H1 (cell line): ENCODE data around the gene DPT. TPM values are rescaled to one million over a fixed set of nuclear protein-coding genes. Genes with fewer than 3 reads are reported as not detected.

Experiments
- CTCF ChIA-PET: fragments of 300-600 bp; sonication (Branson Sonifier 250); formaldehyde crosslinking; loops from one replicate; lab custom pipeline; 2021; ENCODE audit not compliant: partially characterized antibody; lab: Charles Lee
- POLR2A ChIA-PET: fragments of 300-600 bp; sonication (Branson Sonifier 250); formaldehyde crosslinking; loops from one replicate; lab custom pipeline; 2021; ENCODE audit warnings: inconsistent platforms; ENCODE audit not compliant: partially characterized antibody; lab: Charles Lee
- DNase-seq, 2 experiments: peaks; one replicate each; pipeline versions ENCODE4 v3.0.0 to v3.0.0-alpha.2; 2010 to 2022; ENCODE audit warnings: low spot score in 2 of 2, low read depth in 1 of 2, mixed read lengths in 1 of 2
- FAIRE-seq: peaks from 2 replicates; lab custom pipeline; 2011; peaks lifted over from hg19 to GRCh38; lab: Jason Lieb, UNC
- H2AFZ ChIP-seq: 2 replicates; pipeline ENCODE4 v1.8.1; 2012; ENCODE audit warnings: low read length, inconsistent platforms
- H2AK5ac ChIP-seq: 2 replicates; pipeline ENCODE4 v1.6.1; 2013; ENCODE audit warnings: low read depth, low read length
- H2BK120ac ChIP-seq: replicated peaks from 2 replicates; pipeline ENCODE3; 2013; ENCODE audit warnings: low read depth, low read length, inconsistent platforms
- H2BK12ac ChIP-seq: 2 replicates; pipeline ENCODE4 v1.6.1; 2013; ENCODE audit warnings: low read depth, low read length
- H2BK15ac ChIP-seq: 2 replicates; pipeline ENCODE4 v1.6.1; 2013; ENCODE audit warnings: low read length
- H2BK20ac ChIP-seq: 2 replicates; pipeline ENCODE4 v1.6.1; 2013; ENCODE audit warnings: low read length
- H2BK5ac ChIP-seq: 2 replicates; pipeline ENCODE4 v1.6.1; 2013; ENCODE audit warnings: low read depth, low read length
- H3K14ac ChIP-seq: 2 replicates; pipeline ENCODE4 v1.6.1; 2013; ENCODE audit warnings: inconsistent platforms; ENCODE audit not compliant: insufficient read length
- H3K18ac ChIP-seq: 2 replicates; pipeline ENCODE4 v1.6.1; 2013; ENCODE audit warnings: low read length; ENCODE audit errors: extremely low read depth
- H3K23ac ChIP-seq: 2 replicates; pipeline ENCODE4 v1.6.1; 2013; ENCODE audit warnings: inconsistent platforms; ENCODE audit not compliant: insufficient read length
- H3K23me2 ChIP-seq: 2 replicates; pipeline ENCODE4 v1.6.1; 2013; ENCODE audit warnings: low read depth, low read length
- H3K27ac ChIP-seq: 2 replicates; pipeline ENCODE4 v1.6.1; 2011; ENCODE audit warnings: low read depth, low read length, inconsistent platforms
- H3K27me3 ChIP-seq, 4 experiments: replicated peaks in 1 of 4; 1 replicate in 1 of 4; 2 replicates in 3 of 4; pipeline versions ENCODE4 v1.6.1 to v1.8.1; 2011 to 2013; ENCODE audit warnings: low read length in 3 of 4, mild to moderate bottlenecking in 3 of 4, inconsistent platforms in 2 of 4, mixed read lengths in 2 of 4, moderate library complexity in 1 of 4; ENCODE audit not compliant: control insufficient read depth in 3 of 4, insufficient read depth in 3 of 4; ENCODE audit errors: extremely low read depth in 1 of 4
- H3K36me3 ChIP-seq, 4 experiments: 2 replicates each; pipeline versions ENCODE4 v1.6.1 to v1.8.1; 2011 to 2013; ENCODE audit warnings: mild to moderate bottlenecking in 4 of 4, low read length in 3 of 4, moderate library complexity in 2 of 4, control low read depth in 1 of 4, inconsistent platforms in 1 of 4; ENCODE audit not compliant: insufficient read depth in 4 of 4, control insufficient read depth in 2 of 4
- H3K4ac ChIP-seq: replicated peaks from 2 replicates; pipeline ENCODE3; 2013; ENCODE audit warnings: low read length, low read depth, mixed read lengths, inconsistent platforms; ENCODE audit not compliant: insufficient read length
- H3K4me1 ChIP-seq, 4 experiments: replicated peaks in 1 of 4; 1 replicate in 1 of 4; 2 replicates in 3 of 4; pipeline versions ENCODE4 v1.6.1 to v1.8.1; 2011 to 2013; ENCODE audit warnings: low read length in 3 of 4, inconsistent platforms in 2 of 4, mixed read lengths in 1 of 4; ENCODE audit not compliant: insufficient read depth in 4 of 4, control insufficient read depth in 3 of 4
- H3K4me2 ChIP-seq, 2 experiments: 2 replicates each; pipeline versions ENCODE4 v1.6.1 to v1.8.1; 2011 to 2013; ENCODE audit warnings: low read depth in 2 of 2, low read length in 2 of 2, control low read depth in 1 of 2, inconsistent platforms in 1 of 2, mild to moderate bottlenecking in 1 of 2; ENCODE audit not compliant: insufficient read depth in 1 of 2
- H3K4me3 ChIP-seq, 4 experiments: fragments of 200-600, 300-600 bp in 1 of 4; sonication (generic), shearing (Covaris generic), sonication (Bioruptor Twin) in 1 of 4; 2 replicates each; pipeline versions ENCODE4 v1.5.1 to v1.8.1; 2011 to 2016; ENCODE audit warnings: low read length in 4 of 4, low read depth in 3 of 4, control low read depth in 2 of 4, inconsistent platforms in 2 of 4, mild to moderate bottlenecking in 2 of 4, mixed read lengths in 1 of 4, moderate library complexity in 1 of 4; ENCODE audit not compliant: insufficient read depth in 2 of 4; ENCODE audit errors: extremely low read depth in 1 of 4
- H3K56ac ChIP-seq: replicated peaks from 2 replicates; pipeline ENCODE3; 2013; ENCODE audit warnings: low read depth, mild to moderate bottlenecking, mixed read lengths, low read length, inconsistent platforms; ENCODE audit not compliant: insufficient read length
- H3K79me1 ChIP-seq: 2 replicates; pipeline ENCODE4 v1.6.1; 2013; ENCODE audit warnings: low read depth, low read length, control low read depth
- H3K79me2 ChIP-seq, 2 experiments: 2 replicates each; pipeline versions ENCODE4 v1.6.1 to v1.8.1; 2012 to 2013; ENCODE audit warnings: low read length in 2 of 2, mild to moderate bottlenecking in 2 of 2, inconsistent platforms in 1 of 2; ENCODE audit not compliant: insufficient read depth in 2 of 2, control insufficient read depth in 1 of 2
- H3K9ac ChIP-seq, 4 experiments: replicated peaks in 1 of 4; 1 replicate in 1 of 4; 2 replicates in 3 of 4; pipeline versions ENCODE4 v1.6.1 to v1.8.1; 2011 to 2013; ENCODE audit warnings: low read depth in 3 of 4, low read length in 3 of 4, control low read depth in 2 of 4, mild to moderate bottlenecking in 2 of 4, moderate library complexity in 2 of 4, inconsistent platforms in 1 of 4; ENCODE audit errors: extremely low read depth in 1 of 4
- H3K9me3 ChIP-seq, 2 experiments: 2 replicates each; pipeline versions ENCODE4 v1.6.1 to v1.8.1; 2012 to 2013; ENCODE audit warnings: mild to moderate bottlenecking in 2 of 2, moderate library complexity in 2 of 2, control low read depth in 1 of 2, inconsistent platforms in 1 of 2, low read depth in 1 of 2, low read length in 1 of 2, mixed read lengths in 1 of 2; ENCODE audit not compliant: insufficient read depth in 2 of 2
- H4K20me1 ChIP-seq, 2 experiments: replicated peaks in 1 of 2; 2 replicates each; pipeline versions ENCODE3 to v1.8.1; 2011 to 2013; ENCODE audit warnings: inconsistent platforms in 2 of 2, low read length in 2 of 2, mild to moderate bottlenecking in 1 of 2; ENCODE audit not compliant: insufficient read depth in 2 of 2, control insufficient read depth in 1 of 2
- H4K5ac ChIP-seq: 2 replicates; pipeline ENCODE4 v1.6.1; 2013; ENCODE audit warnings: low read length, low read depth, mixed read lengths, inconsistent platforms; ENCODE audit not compliant: insufficient read length
- H4K8ac ChIP-seq: 2 replicates; pipeline ENCODE4 v1.8.0; 2013; ENCODE audit warnings: mild to moderate bottlenecking, moderate library complexity, low read length, inconsistent platforms; ENCODE audit not compliant: insufficient read depth; ENCODE audit errors: extremely low read depth
- H4K91ac ChIP-seq: replicated peaks from 2 replicates; pipeline ENCODE3; 2013; ENCODE audit warnings: low read length, mixed read lengths, inconsistent platforms; ENCODE audit not compliant: insufficient read length
- SAP30 ChIP-seq: fragments of 300-600 bp; sonication (generic); IDR thresholded peaks from 2 replicates; pipeline ENCODE4 v1.7.1; 2012; ENCODE audit warnings: low read length, moderate library complexity, mild to moderate bottlenecking, inconsistent platforms; ENCODE audit not compliant: insufficient read depth, insufficient replicate concordance
- TAF7 ChIP-seq: optimal IDR thresholded peaks from 2 replicates; pipeline ENCODE3; 2011; ENCODE audit warnings: low read depth, mild to moderate bottlenecking, inconsistent platforms, low read length, moderate library complexity, borderline replicate concordance
- WGBS, 2 experiments: shearing (Covaris generic) in 1 of 2; methylation state at CpG; one replicate each; pipeline versions ENCODE4 v1.1.6 to v1.1.7; 2013 to 2015; ENCODE audit warnings: low lambda C conversion rate in 2 of 2, mixed read lengths in 2 of 2, inconsistent platforms in 1 of 2, low coverage in 1 of 2, missing lambda C conversion rate in 1 of 2; ENCODE audit not compliant: insufficient replicate concordance in 2 of 2, insufficient coverage in 1 of 2, insufficient read length in 1 of 2; ENCODE audit errors: extremely low coverage in 1 of 2, missing lambda C conversion rate in 1 of 2; 5-methylcytosine and 5-hydroxymethylcytosine counted together
- polyA plus RNA-seq, 7 experiments: library from polyadenylated mRNA; depleted of rRNA in 3 of 7; stranded (reverse) in 5 of 7; unstranded in 2 of 7; fragments of >200 nt in 5 of 7; fragments of 200-250 nt in 2 of 7; gene quantifications; 1 replicate in 5 of 7; 2 replicates in 1 of 7; 4 replicates in 1 of 7; pipeline versions ENCODE4 v1.2.1 to v1.2.3, GENCODE V29; 2011 to 2013; ENCODE audit warnings: missing spikeins in 2 of 7, mixed read lengths in 2 of 7
- total RNA-seq: library from RNA; stranded (reverse); fragmentation: NEBNext Ultra II Directional; extraction: Animal tissue kit (Norgen Biotek cat#: 25700); gene quantifications from 2 replicates; pipeline ENCODE4 v1.2.1, GENCODE V29; 2021

DPT gene
- total and polyA plus RNA-seq, 2 of the 8 experiments (the other 6 are each of a cell fraction or from before 2014, with no cell fraction given) = not detected

- Histone ChIP-seq H2AFZ (no peak overlapping the region), H4K8ac (no peak overlapping the region), H3K14ac (no peak overlapping the region), H2BK5ac (no peak overlapping the region), H2BK15ac (no peak overlapping the region), H3K27ac (no peak overlapping the region), H3K18ac (no peak overlapping the region)
- FAIRE-seq = no peak
- TF ChIP-seq TAF7 (no peak), SAP30 (no peak)
- TF ChIP-seq, all 59 proteins: peak for 0
- peaks cover 0 to 3% (median 0%) of the 10 kb centered on the region in 4 experiments; a peak in 1 of 7 replicates for H3K4me1 ChIP-seq
- H4K5ac ChIP-seq = no peak overlapping the region
- no peak overlapping the region for H2BK12ac ChIP-seq
- no peaks in the 10 kb centered on the region for H3K79me1 ChIP-seq
- H3K79me2 ChIP-seq = no peaks in the 10 kb centered on the region
- H3K4me2 ChIP-seq = no peak overlapping the region
- H3K9me3 ChIP-seq = no peaks in the 10 kb centered on the region
- H3K4ac ChIP-seq = no peak overlapping the region
- 94% methylated on average over 6 of the region's 6 CpGs; no CpG with 5 or more reads in 1 of the 2 experiments for WGBS, 2 experiments
- POLR2A ChIA-PET = no interaction called here
- H3K56ac ChIP-seq = no peak overlapping the region
- no peak overlapping the region for H3K4me3 ChIP-seq
- no peak overlapping the region for H2BK120ac ChIP-seq
- CTCF ChIA-PET = interaction anchor here (1.2 to 2.6 kb wide), 3 partner anchors 16 to 19 kb away, joined by 3 to 10 read pairs (median 4); no protein-coding TSS in a partner anchor
- H3K9ac ChIP-seq = no peak overlapping the region
- no peaks in the 10 kb centered on the region for H4K20me1 ChIP-seq
- H3K27me3 ChIP-seq = no peaks in the 10 kb centered on the region
- no peaks in the 10 kb centered on the region for H3K23me2 ChIP-seq
- no peak overlapping the region for H3K23ac ChIP-seq
- H2BK20ac ChIP-seq = no peak overlapping the region
- H4K91ac ChIP-seq = no peak overlapping the region
- H2AK5ac ChIP-seq = no peak overlapping the region
- no peaks in the 10 kb centered on the region for H3K36me3 ChIP-seq
- DNase-seq = no peak
Observed at GRCh38 chr1:168654198-168654915, 74.6 kb downstream of the DPT start.
